A673 (cell line): ENCODE data around the gene CAPN11. TPM values are rescaled to one million over a fixed set of nuclear protein-coding genes. Genes with fewer than 3 reads are reported as not detected.

Source experiments
- BruUV-seq: library from RNA; stranded (reverse); fragments of 400-500 nt; replicated peaks from 2 replicates; lab custom pipeline; 2021; lab: Mats Ljungman, UMichigan
- CTCF ChIA-PET: fragments of 300-600 bp; sonication (Branson Sonifier 250); formaldehyde crosslinking; loops from one replicate; lab custom pipeline; 2022; ENCODE audit warnings: antibody characterized with exemption; lab: Charles Lee
- POLR2A ChIA-PET: fragments of 300-600 bp; sonication (Branson Sonifier 250); formaldehyde crosslinking; loops from one replicate; lab custom pipeline; 2022; ENCODE audit warnings: antibody characterized with exemption; ENCODE audit not compliant: low non-redundant PET; lab: Charles Lee
- DNase-seq: peaks from one replicate; pipeline ENCODE4 v3.0.0-alpha.2; 2015; ENCODE audit warnings: low spot score
- H3K27ac ChIP-seq: fragments of 200-600 bp; sonication (generic); 2 replicates; pipeline ENCODE4 v1.5.1; 2016; ENCODE audit warnings: mixed run types, low read depth, mild to moderate bottlenecking, mixed read lengths, antibody characterized with exemption, low read length; ENCODE audit not compliant: poor library complexity, severe bottlenecking
- H3K27me3 ChIP-seq: fragments of 200-600 bp; sonication (generic); replicated peaks from 2 replicates; pipeline ENCODE4 v1.6.1; 2017; ENCODE audit warnings: mixed run types, low read depth, mild to moderate bottlenecking, mixed read lengths, antibody characterized with exemption, low read length; ENCODE audit not compliant: insufficient read depth, poor library complexity
- H3K36me3 ChIP-seq: fragments of 200-600 bp; sonication (generic); 2 replicates; pipeline ENCODE4 v1.6.1; 2016; ENCODE audit warnings: mixed run types, mild to moderate bottlenecking, mixed read lengths, antibody characterized with exemption, low read length; ENCODE audit not compliant: insufficient read depth, poor library complexity, severe bottlenecking
- H3K4me1 ChIP-seq: fragments of 200-600 bp; sonication (generic); 2 replicates; pipeline ENCODE4 v1.6.1; 2017; ENCODE audit warnings: mixed run types, mild to moderate bottlenecking, mixed read lengths, antibody characterized with exemption, low read length; ENCODE audit not compliant: insufficient read depth, poor library complexity, severe bottlenecking
- H3K4me3 ChIP-seq: fragments of 200-600 bp; sonication (generic); 2 replicates; pipeline ENCODE4 v1.5.1; 2016; ENCODE audit warnings: low read depth, mixed run types, mild to moderate bottlenecking, mixed read lengths, low read length; ENCODE audit not compliant: poor library complexity, severe bottlenecking
- H3K9me3 ChIP-seq: fragments of 200-600 bp; sonication (generic); 2 replicates; pipeline ENCODE4 v1.6.1; 2016; ENCODE audit warnings: mixed run types, low read depth, mild to moderate bottlenecking, mixed read lengths, antibody characterized with exemption, low read length; ENCODE audit not compliant: poor library complexity, severe bottlenecking
- CTCF ChIP-seq: fragments of 300-800, 200-600 bp; sonication (generic); conservative IDR thresholded peaks from 2 replicates; pipeline ENCODE4 v1.5.1; 2017; ENCODE audit warnings: low read depth, mild to moderate bottlenecking, antibody characterized with exemption, low read length, moderate library complexity, mixed read lengths
- EZH2 ChIP-seq: fragments of 200-600 bp; sonication (generic); IDR thresholded peaks from 2 replicates; pipeline ENCODE4 v1.6.1; 2017; ENCODE audit warnings: borderline replicate concordance, low read depth, mild to moderate bottlenecking, mixed read lengths, antibody characterized with exemption, low read length; ENCODE audit not compliant: poor library complexity, severe bottlenecking
- intact Hi-C: fragments of 100-400 bp; cut with micrococcal nuclease; formaldehyde crosslinking; loops from one replicate; pipeline ENCODE4 v1.10.0; 2022; ENCODE audit not compliant: unreplicated experiment
- total RNA-seq: library from RNA; stranded (reverse); gene quantifications from 2 replicates; pipeline ENCODE4 v1.2.3, GENCODE V29; 2021

The CAPN11 gene
- total RNA-seq, 1 experiment from 2014 or later: not detected

- Histone ChIP-seq H3K9me3 (no peaks in the 10 kb centered on the region), H3K4me3 (peak overlapping the region; percentile 38), H3K27ac (peak overlapping the region; percentile 62), H3K36me3 (no peaks in the 10 kb centered on the region), H3K27me3 (no peaks in the 10 kb centered on the region), H3K4me1 (peaks cover 45% of the 10 kb centered on the region)
- ChIA-PET POLR2A (no interaction called here), CTCF (no interaction called here)
- intact Hi-C loops: no loop called here
- peak; percentile 63 for DNase-seq
- BruUV-seq: no TSS peak
- TF ChIP-seq CTCF: no peak
- no peak for TF ChIP-seq EZH2
Observed at GRCh38 chr6:44219053-44219814, 60.6 kb downstream of the CAPN11 start.

GRCh38 chr6:44219815-44220784 lies 61.5 kb downstream of the CAPN11 start:
- ChIA-PET CTCF (interaction anchor here (0.6 kb wide), 1 partner anchor 94 kb away, joined by 3 read pairs; no protein-coding TSS in a partner anchor), POLR2A (interaction anchor here (0.8 kb wide), 1 partner anchor 240 kb away, joined by 14 read pairs; no protein-coding TSS in a partner anchor)
- no peaks in the 10 kb centered on the region for H3K36me3 ChIP-seq
- peak overlapping the region; percentile 38 for H3K4me3 ChIP-seq
- DNase-seq: no peak
- intact Hi-C loops: no loop called here
- no peak overlapping the region for H3K27ac ChIP-seq
- H3K9me3 ChIP-seq: no peaks in the 10 kb centered on the region
- peaks cover 52% of the 10 kb centered on the region for H3K4me1 ChIP-seq
- H3K27me3 ChIP-seq: no peaks in the 10 kb centered on the region
- TF ChIP-seq EZH2 (no peak), CTCF (no peak)
- BruUV-seq: no TSS peak

GRCh38 chr6:44220913-44221290 lies 62.3 kb downstream of the CAPN11 start:
- CTCF ChIA-PET: interaction anchor here (0.6 to 0.7 kb wide), 2 partner anchors 13 to 94 kb away, joined by 3 read pairs; no protein-coding TSS in a partner anchor

More at GRCh38 chr6:44220913-44221290, 62.3 kb downstream of the CAPN11 start:
- H3K9me3 ChIP-seq: no peaks in the 10 kb centered on the region
- H3K27ac ChIP-seq: peak overlapping the region; percentile 38
- POLR2A ChIA-PET: no interaction called here
- DNase-seq: no peak
- intact Hi-C loops: no loop called here
- no peak overlapping the region for H3K4me3 ChIP-seq
- TF ChIP-seq EZH2 (no peak), CTCF (no peak)
- BruUV-seq: no TSS peak
- no peaks in the 10 kb centered on the region for H3K36me3 ChIP-seq
- H3K4me1 ChIP-seq: peaks cover 58% of the 10 kb centered on the region
- no peaks in the 10 kb centered on the region for H3K27me3 ChIP-seq
